HepG2 (cell line): Measurements from ENCODE around the gene POLR3H. TPM values are rescaled to one million over a fixed set of nuclear protein-coding genes. Genes with fewer than 3 reads are reported as not detected.

Experiments used
- AFF4 ChIP-seq: sonication (generic); formaldehyde crosslinking; IDR thresholded peaks from 2 replicates; pipeline ENCODE4 v1.4.0; 2020; ENCODE audit warnings: missing genetic modification reagents
- AHDC1 ChIP-seq: sonication (generic); formaldehyde crosslinking; IDR thresholded peaks from 2 replicates; pipeline ENCODE4 v1.5.1; 2020; ENCODE audit warnings: mild to moderate bottlenecking, missing genetic modification reagents, borderline replicate concordance
- CCDC6 ChIP-seq: sonication (generic); formaldehyde crosslinking; IDR thresholded peaks from 2 replicates; pipeline ENCODE4 v1.8.1; 2022; ENCODE audit warnings: mild to moderate bottlenecking, missing genetic modification reagents, moderate library complexity
- DNMT1 ChIP-seq: sonication (generic); formaldehyde crosslinking; IDR thresholded peaks from 2 replicates; pipeline ENCODE4 v1.5.1; 2020; ENCODE audit warnings: mild to moderate bottlenecking, missing genetic modification reagents
- HDAC2 ChIP-seq: sonication (generic); formaldehyde crosslinking; IDR thresholded peaks from 2 replicates; pipeline ENCODE4 v1.4.0; 2020; ENCODE audit warnings: missing genetic modification reagents
- MAX ChIP-seq: IDR thresholded peaks from 2 replicates; pipeline ENCODE4 v1.6.1; 2012; ENCODE audit warnings: inconsistent platforms
- MTF2 ChIP-seq: sonication (generic); formaldehyde crosslinking; IDR thresholded peaks from 2 replicates; pipeline ENCODE4 v1.5.0; 2020; ENCODE audit warnings: missing genetic modification reagents, borderline replicate concordance
- ONECUT2 ChIP-seq: sonication (generic); formaldehyde crosslinking; IDR thresholded peaks from 2 replicates; pipeline ENCODE4 v1.4.0; 2020; ENCODE audit warnings: missing genetic modification reagents
- RXRB ChIP-seq: IDR thresholded peaks from 2 replicates; pipeline ENCODE4 v1.6.1; 2016; ENCODE audit warnings: borderline replicate concordance, missing genetic modification reagents, missing compliant biosample characterization
- SAP130 ChIP-seq: IDR thresholded peaks from 2 replicates; pipeline ENCODE4 v1.6.1; 2016; ENCODE audit warnings: low read depth
- SMAD3 ChIP-seq: sonication (generic); formaldehyde crosslinking; IDR thresholded peaks from 2 replicates; pipeline ENCODE4 v1.4.0; 2020; ENCODE audit warnings: missing genetic modification reagents
- SOX5 ChIP-seq: IDR thresholded peaks from 2 replicates; pipeline ENCODE4 v1.6.1; 2016; ENCODE audit warnings: borderline replicate concordance
- THAP9 ChIP-seq: sonication (generic); formaldehyde crosslinking; IDR thresholded peaks from 2 replicates; pipeline ENCODE4; 2020; ENCODE audit warnings: missing genetic modification reagents, mild to moderate bottlenecking, borderline replicate concordance
- ZC3H4 ChIP-seq: sonication (generic); formaldehyde crosslinking; IDR thresholded peaks from 2 replicates; pipeline ENCODE4 v1.4.0; 2020; ENCODE audit warnings: missing genetic modification reagents, borderline replicate concordance
- ZNF235 ChIP-seq: sonication (generic); formaldehyde crosslinking; IDR thresholded peaks from 2 replicates; pipeline ENCODE4 v1.8.1; 2023; ENCODE audit warnings: mild to moderate bottlenecking, missing genetic modification reagents, borderline replicate concordance
- ZNF253 ChIP-seq: sonication (generic); formaldehyde crosslinking; IDR thresholded peaks from 2 replicates; pipeline ENCODE4 v1.8.0; 2022; ENCODE audit warnings: mild to moderate bottlenecking, missing genetic modification reagents, borderline replicate concordance
- ZNF333 ChIP-seq: sonication (generic); formaldehyde crosslinking; IDR thresholded peaks from 2 replicates; pipeline ENCODE4 v1.4.0; 2020; ENCODE audit warnings: mild to moderate bottlenecking, missing genetic modification reagents, borderline replicate concordance
- polyA plus RNA-seq, 8 experiments: library from polyadenylated mRNA; depleted of rRNA in 3 of 8; stranded (reverse) in 7 of 8; unstranded in 1 of 8; fragments of >200 nt; fragmentation: Illumina TruSeq in 4 of 8; extraction: Trizol in 4 of 8; gene quantifications; 2 replicates each; pipeline versions ENCODE4 v1.2.1 to v1.2.3, GENCODE V29; 2011 to 2016; ENCODE audit warnings: low read depth in 4 of 8, missing spikeins in 1 of 8, mixed read lengths in 1 of 8; ENCODE audit not compliant: insufficient read depth in 1 of 8
- total RNA-seq, 5 experiments: library from RNA; depleted of rRNA; stranded (reverse); fragments of >200 nt; fragmentation: Illumina TruSeq; extraction: Trizol; gene quantifications; 2 replicates each; pipeline ENCODE4 v1.2.3, GENCODE V29; 2016; ENCODE audit warnings: low read depth in 1 of 5

Gene POLR3H
- total and polyA plus RNA-seq, 2 of the 13 experiments (the other 11 are each of a cell fraction or from before 2014, with no cell fraction given), result 10.3 to 28.6 TPM

- 0 out of 2 replicates have a peak, but pooled peaks have one; percentile 31 for TF ChIP-seq THAP9 (CRISPR knock-in tag)
- no peak for TF ChIP-seq MTF2 (CRISPR knock-in tag)
- no peak for TF ChIP-seq AHDC1 (CRISPR knock-in tag)
- TF ChIP-seq ZNF253 (CRISPR knock-in tag), result no peak
- TF ChIP-seq DNMT1 (CRISPR knock-in tag), result 0 out of 2 replicates have a peak, but pooled peaks have one; percentile 66
- no peak for TF ChIP-seq ZC3H4 (CRISPR knock-in tag)
- TF ChIP-seq ZNF235 (CRISPR knock-in tag), result no peak
- TF ChIP-seq HDAC2, result peak; percentile 32; the same call in 1 of the 2 replicates
- TF ChIP-seq CCDC6, result 0 out of 2 replicates have a peak, but pooled peaks have one; percentile 39
- 0 out of 2 replicates have a peak, but pooled peaks have one; percentile 36 for TF ChIP-seq MAX
- TF ChIP-seq ZNF333 (CRISPR knock-in tag), result no peak
- TF ChIP-seq SAP130 (CRISPR knock-in tag), result peak; percentile 72
- TF ChIP-seq RXRB (CRISPR knock-in tag), result peak; percentile 67
- 0 out of 2 replicates have a peak, but pooled peaks have one; percentile 45 for TF ChIP-seq AFF4 (CRISPR knock-in tag)
- 0 out of 2 replicates have a peak, but pooled peaks have one; percentile 28 for TF ChIP-seq ONECUT2 (CRISPR knock-in tag)
- 0 out of 2 replicates have a peak, but pooled peaks have one; percentile 37 for TF ChIP-seq SMAD3 (CRISPR knock-in tag)
- TF ChIP-seq SOX5 (CRISPR knock-in tag), result peak; percentile 34; the same call in 1 of the 2 replicates
Observed at GRCh38 chr22:41576877-41577276, 32.6 kb upstream of the POLR3H start (continued).
